GM19328 (cell line): ENCODE results near the gene ACACA.

ENCODE experiments used
- ATAC-seq: cut with Tn5 transposase; IDR thresholded peaks from one replicate; pipeline ENCODE4 v1.9.1; 2021; ENCODE audit warnings: mild to moderate bottlenecking, moderate library complexity; ENCODE audit not compliant: unreplicated experiment

The ACACA gene

GRCh38 chr17:37299257-37299980 is 107.2 kb downstream of the ACACA start:
- ATAC-seq = no peak

DNA sequence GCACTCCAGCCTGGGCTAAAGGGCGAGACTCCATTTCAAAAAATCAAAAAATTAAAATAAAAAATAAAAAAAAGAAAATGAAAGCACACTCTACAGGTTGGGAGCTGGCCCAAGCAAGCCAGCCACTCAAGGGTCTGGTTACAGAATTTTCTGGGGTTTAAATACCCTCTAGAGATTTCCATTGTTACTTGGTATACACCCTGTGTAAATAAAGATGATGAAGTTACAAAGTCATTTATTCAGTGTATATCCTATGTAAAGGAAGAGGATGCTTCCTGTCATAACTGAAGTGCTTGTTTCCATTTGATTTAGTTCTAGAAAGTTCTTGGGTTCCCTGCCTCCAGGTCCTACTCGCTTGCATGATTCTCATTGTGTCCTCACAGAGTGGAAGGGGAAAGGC is 110.7 kb downstream of the ACACA start:
- no peak for ATAC-seq

DNA sequence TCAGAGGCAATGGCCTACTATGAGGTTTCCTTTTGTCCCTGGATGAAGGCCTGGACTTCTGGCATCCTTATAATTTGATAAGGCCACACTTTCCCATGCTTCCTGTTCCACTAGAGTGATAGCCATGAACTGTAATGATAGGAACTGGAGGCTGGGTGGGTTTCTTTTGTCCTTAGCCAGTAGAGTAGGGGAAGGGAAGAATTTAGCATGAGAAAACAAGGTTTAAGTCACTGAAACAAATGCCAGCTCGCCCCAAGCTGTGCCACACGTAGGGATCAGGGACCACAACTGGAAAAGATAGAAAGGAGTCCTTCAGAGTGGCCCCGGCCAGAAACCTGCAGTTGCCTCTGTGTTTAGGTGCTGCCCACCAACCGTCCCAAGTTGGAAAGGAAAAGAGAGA is 111.7 kb downstream of the ACACA start:
- ATAC-seq = no peak

DNA sequence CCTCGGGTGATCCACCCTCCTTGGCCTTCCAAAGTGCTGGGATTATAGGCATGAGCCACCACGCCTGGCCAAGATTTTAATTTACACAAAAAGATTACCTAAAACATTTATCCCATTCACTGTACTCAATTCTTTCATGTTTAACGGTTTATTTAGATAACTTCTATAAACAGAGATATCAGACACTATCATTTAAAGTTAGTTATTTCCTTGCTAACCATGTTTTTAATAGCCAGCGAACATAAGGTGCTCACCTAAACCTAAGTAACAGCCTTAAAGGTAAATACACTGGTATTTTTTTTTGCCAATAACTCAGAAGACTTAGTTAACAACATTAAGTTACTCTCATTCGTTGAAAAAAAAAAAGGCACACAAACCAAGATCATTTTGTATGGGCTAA is 112.9 kb downstream of the ACACA start:
- ATAC-seq = no peak

DNA sequence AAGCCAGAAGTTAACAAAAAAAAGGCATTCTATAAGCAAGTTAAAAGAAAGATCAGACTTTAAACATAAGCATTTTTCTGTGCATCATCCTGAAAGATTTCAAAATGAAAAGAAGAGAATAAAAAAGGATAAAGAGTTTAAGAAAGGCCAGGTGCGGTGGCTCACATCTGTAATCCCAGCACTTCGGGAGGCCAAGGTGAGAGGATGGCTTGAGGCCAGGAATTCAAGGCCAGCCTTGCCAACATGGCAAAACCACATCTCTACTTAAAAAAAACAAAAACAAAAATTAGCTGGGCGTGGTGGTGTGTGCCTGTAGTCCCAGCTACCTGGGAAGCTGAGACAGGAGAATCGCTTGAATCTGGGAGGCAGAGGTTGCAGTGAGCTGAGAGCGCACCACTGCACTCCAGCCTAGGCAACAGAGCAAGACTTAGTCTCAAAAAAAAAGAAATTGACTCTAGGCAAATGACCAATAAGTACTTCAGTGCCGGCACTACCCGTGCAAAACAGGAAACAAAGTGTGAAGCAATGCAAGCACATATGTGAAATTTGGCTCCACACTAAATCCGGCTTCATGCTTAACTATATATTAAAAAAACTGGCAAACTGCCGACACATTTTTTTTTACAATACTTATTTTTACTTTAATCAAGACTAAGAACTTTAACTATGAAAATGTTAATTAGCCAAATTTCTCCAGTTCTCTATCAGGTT is 114.1 kb downstream of the ACACA start:
- ATAC-seq = no peak

DNA sequence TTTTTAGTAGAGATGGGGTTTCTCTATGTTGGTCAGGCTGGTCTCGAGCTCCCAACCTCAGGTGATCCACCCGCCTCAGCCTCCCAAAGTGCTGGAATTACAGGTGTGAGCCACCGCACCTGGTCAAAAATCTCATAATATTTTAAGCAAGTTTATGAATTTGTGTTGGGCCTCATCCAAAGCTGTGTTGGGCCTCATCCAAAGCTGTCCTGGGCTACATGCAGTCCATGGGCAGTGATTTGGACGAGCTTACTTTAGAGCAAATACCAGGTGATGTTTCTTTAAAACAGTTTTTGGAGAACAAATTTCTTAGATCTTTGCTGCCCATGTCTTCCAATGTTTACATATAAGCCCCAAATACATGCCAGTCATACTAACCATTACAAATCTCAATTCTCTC is 115.3 kb downstream of the ACACA start:
- no peak for ATAC-seq

DNA sequence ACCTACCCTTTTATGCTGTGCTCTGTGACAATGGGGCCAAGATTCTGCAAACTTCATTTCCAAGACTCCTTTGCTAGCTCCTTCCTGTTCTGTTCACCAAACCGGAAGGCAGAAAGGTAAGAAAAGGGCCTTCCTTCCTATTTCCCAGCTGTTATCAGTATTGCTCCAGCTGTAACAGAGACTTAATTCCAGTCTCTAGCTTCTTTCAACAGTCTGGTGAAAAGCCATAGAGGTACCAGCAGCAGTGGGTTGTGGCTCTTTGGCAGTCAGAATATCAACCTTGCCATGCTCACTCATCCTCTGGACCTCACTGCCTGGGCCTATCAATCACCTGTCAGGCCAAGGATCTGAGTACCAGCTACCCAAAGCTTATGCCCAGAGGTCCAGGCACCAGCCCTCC is 120.2 kb downstream of the ACACA start:
- ATAC-seq = no peak

DNA sequence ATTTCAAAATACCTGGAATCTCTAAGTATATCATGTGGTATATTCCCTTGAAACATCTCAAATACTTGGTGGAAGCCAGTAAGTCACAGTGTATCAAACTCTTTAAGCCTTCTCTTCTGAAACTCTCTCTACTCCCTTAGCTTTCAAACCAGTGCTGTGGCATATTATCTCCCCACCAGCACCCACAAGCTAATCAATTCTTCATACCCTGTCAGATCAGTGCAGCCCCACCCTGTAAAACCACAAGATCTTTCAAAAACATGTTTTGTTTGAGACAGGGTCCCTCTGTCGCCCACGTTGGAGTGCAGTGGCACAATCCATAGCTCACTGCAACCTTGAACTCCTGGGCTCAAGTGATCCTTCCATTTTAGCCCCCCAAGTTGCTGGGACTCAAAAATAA is 122.4 kb downstream of the ACACA start:
- no peak for ATAC-seq

DNA sequence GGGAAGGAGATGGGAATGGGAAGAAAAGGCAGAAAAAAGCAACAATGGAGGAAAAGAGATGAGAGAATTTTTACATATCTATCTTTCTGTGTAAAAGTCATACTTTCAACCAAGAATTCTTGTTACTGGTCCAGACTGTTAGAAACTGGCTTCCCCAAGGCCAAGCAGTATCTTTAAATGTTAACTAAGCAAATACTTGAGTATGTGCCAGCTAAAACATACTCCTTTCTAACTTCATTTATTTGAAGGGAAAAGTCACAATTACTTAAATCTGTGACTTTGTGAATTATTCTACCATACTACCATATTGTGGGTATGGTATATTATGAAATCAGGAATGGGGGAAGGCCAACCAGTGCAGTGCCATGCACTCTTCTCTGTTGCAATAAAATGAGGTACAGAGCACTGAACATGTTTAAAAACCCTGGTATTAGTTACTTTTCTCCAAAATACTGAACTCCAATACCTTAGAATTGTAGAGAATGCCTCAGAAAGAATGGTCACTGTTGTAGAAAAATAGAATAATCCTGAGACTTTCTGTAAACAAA is 123.1 kb downstream of the ACACA start:
- ATAC-seq = no peak

DNA sequence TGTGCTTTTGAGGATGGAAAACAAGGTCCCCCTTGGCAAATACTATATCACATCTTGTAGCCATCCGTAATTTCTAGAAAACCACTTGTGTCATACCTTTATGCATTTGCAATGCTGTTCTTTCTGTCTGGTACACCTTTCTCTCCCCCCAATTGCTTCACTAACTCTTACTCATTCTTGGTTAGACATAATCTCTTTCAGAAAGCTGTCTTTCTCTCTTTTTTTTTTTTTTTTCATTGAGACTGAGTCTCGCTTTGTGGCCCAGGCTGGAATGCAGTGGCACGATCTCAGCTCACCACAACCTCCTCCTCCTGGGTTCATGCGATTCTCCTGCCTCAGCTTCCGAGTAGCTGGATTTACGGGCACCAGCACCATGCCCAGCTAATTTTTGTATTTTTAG is 125.8 kb downstream of the ACACA start:
- no peak for ATAC-seq

DNA sequence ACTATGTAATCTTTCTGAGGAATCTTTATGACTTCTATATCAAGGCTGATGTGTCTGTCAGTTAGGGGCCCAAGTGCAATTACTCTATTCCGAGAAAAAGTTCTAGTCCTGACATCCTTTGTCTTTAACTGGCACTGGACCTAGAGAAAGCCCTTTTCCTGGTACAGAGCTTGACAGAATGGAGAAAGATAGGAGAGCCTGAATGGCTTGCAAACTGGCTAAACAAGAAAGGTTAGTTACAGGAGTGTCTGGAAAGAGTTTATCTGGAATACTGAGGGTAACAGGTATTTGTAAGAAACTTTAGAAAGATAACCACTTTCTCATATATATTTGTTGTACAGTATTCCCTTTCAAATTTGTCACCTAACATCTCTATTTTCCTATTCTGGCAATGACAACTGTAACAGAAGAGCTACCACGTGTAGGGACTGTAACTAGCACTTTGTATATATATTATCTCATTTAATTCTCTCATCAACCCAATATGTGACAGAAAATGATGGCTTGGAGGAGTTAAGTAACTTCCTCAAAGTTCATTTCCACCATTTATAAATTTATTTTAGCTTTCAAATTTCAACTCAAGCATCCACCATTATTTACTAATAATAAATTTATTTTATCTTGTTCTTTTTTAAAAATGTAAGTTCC is 128.3 kb downstream of the ACACA start:
- no peak for ATAC-seq

DNA sequence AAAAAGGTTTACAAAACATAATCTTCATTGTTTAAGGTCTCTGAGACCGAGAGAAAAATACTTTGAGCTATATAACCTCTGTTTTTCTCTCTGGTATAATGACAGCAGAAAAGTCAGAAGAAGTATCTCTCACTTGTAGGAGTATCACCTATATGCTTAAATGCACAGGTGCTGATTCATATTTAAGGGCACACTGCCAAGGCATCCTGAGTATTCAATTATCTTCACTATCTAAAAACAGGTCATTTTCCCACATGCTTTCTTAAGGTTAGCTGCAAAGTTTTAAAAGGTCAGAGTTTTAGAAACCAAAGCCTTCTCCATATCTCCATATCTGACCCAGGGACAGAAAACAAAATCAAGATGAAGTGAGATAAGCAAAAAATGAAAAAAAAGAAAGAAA is 130.2 kb downstream of the ACACA start:
- no peak for ATAC-seq

DNA sequence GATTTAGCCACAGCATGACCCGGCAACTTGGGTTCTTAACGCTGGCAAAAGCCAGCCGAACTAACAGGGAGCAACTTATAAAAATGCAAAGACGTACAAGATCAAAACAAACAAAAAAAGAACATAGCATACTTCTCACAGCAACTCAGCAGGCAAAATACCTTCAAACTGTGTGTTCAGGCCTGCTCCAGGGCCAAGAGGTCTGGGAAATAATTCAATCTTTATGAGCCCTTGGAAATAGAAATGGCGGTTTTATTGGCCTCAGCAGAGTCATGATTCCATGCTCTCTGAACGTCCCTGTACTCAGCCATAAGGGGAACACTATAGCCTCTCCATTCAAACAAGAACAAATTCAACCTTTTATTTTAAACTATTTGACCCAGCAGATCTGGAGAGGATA is 132.2 kb downstream of the ACACA start:
- no peak for ATAC-seq

DNA sequence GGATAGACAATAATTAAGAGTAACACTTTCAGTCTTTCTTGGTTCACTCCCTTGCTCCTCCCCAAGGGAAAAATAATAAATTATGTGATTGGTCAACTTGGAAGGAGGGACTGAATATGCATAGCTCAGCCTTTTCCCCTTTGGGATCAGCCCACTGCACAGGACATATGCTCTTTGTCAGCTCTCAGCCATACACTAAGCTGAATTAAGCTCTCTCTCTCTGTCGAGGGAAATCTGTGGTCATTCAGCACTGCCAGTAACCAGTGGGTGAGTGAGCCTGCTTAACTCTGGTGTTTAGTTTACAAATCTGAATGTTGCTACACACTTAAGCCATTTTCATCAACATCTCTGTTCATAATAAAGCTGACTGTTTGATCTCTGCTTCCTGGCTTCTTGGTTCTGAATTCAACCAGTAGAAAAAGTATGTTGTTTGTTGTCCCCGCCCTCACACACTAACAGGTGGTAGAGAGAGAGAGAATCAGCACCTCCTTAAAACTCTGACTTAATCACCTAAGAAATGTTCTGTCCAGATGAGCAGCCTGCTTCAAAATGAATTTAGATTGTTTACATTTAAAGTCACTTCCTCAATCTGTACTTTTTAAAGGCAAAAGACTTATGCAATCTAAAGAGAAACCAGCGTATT is 133.1 kb downstream of the ACACA start:
- no peak for ATAC-seq

- ATAC-seq = no peak
These were observed 141.0 kb downstream of the ACACA start for GRCh38 chr17:37265446-37266173.

DNA sequence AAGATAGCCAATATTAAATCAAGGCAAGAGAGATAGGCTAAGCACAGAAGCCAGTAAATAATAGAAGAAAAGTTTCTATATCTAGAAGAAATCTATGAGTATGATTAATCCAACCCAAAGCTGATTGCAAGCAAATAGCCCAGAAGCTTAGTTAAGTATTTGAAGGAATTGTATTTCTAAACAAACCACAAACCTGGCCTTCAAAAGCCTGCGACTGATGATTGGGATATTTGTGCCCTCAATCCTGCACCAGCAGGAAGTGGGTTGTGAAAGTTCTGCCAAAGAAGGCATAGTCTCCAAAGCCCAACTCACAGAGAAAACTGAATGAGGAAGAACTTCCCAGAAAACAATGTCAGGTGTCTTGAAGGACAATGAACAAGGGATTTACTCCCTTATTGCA is 145.3 kb downstream of the ACACA start:
- ATAC-seq = no peak

DNA sequence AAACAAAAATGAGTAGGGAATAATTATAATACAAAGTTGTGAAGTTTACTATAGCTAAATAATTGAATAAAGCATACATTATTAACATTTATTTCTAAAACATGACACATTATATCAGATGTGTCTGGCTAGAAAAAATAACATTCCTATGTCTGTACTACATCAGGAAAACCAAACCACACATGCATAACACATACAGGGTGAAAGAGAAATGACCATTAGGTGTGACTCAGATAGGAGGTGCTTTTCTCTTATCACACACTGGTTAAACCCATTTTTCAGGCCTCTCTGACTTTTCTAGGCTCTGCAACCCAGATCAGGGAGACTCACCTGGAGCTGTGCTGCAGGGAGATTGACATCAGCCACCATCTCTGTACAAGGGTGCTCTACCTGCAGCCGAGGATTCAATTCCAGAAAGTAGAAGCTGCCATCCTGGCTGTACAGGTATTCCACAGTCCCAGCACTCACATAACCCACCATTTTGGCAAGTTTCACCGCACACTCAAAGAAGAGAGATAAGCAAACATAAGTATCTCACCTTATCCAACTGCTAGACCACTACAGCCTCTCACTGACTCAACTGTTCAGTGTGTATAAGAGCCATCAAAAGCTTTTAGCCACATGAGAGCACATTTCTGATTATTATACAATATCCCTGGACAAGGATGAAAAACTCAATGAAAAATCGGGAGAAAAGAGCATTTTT is 147.5 kb downstream of the ACACA start:
- no peak for ATAC-seq

DNA sequence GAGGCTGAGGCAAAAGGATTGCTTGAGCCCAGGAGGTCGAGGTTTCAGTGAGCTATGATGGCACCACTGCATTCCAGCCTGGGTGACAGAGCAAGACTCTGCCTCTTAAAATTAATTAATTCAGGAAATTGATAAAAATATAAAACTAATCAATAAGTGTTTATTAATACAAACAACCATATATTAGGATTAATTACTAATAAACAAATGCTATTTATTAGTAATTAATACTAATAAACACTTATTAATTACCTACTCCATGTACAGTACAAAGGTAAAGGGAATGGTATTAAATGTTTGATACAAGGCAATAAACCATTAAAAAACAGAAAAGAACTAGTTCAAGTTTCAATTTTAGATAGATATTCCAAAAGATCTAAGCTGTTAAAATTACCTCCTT is 150.0 kb downstream of the ACACA start:
- no peak for ATAC-seq

DNA sequence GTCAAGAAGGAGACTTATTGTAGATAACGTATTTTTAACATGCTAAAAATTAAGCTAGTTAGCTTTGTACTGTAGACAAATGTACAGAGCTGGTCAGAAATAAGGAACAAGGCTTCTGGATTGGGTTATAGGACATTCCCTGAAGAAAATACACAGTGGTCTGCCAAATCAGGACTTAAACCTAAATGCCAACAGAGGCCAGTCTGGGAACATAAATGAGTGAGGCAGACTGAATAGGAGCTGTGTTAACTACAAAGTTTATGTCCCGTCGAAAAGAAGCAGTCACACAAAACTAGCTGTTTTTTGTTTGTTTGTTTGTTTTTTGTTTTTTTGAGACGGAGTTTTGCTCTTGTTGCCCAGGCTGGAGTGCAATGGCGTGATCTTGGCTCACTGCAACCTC is 151.2 kb downstream of the ACACA start:
- no peak for ATAC-seq

- no peak for ATAC-seq
These were observed 158.8 kb downstream of the ACACA start for GRCh38 chr17:37247825-37248224.
